ENCODE measurements around the gene SLC52A1. TPM values are rescaled to one million over a fixed set of nuclear protein-coding genes. Genes with fewer than 3 reads are reported as not detected.
"Not testable (repeated sequence)": the region's sequence is repeated elsewhere in the genome, so short reads cannot be mapped to it uniquely, and the experiment has no call there.

The SLC52A1 gene
- under 1 TPM in 1 of 4 donors, not detected in 3; 0.11 TPM for total RNA-seq

DNA sequence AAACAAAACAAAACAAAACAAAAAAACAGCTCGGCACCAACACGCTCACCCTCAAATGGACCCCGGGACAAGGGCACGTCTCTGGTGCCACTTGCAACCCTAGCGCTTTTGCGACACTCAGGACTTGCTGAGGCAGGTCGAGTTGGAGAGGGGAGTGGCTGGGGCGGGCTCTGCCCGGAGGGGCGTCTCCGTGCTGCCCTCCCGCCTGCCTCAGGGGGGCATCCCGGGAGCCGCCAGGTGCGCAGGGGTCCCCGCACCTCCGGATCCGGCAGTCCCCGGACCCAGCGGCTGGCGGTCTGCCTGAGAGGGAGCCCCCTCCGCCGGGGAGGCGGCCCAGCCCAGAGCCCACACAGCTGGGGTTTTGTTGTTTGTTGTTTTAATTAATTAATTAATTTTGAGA, at the start of gene SLC52A1:
Gene SLC52A1, minus strand, starts transcription at position 112 of the 400 bp plus-strand sequence. CDS start 820 bp downstream, outside the sequence.
- no peaks in the 10 kb centered on the region for H3K27me3 ChIP-seq
- H3K36me3 ChIP-seq: no peaks in the 10 kb centered on the region
- H3K4me1 ChIP-seq: peaks cover 4 to 5% of the 10 kb centered on the region in 2 donors
- WGBS, 2 donors: 2 to 6% methylated on average over 12 of the region's 24 CpGs
- no peak within 1 kb of the TSS for H3K4me3 ChIP-seq (replicated peaks in 1 of 3)
- H3K27ac ChIP-seq: no peak within 1 kb of the TSS
- intact Hi-C loops (cut with DNase I): no loop called here
- no peaks in the 10 kb centered on the region for H3K9me3 ChIP-seq
- TF ChIP-seq, protein P1, sequence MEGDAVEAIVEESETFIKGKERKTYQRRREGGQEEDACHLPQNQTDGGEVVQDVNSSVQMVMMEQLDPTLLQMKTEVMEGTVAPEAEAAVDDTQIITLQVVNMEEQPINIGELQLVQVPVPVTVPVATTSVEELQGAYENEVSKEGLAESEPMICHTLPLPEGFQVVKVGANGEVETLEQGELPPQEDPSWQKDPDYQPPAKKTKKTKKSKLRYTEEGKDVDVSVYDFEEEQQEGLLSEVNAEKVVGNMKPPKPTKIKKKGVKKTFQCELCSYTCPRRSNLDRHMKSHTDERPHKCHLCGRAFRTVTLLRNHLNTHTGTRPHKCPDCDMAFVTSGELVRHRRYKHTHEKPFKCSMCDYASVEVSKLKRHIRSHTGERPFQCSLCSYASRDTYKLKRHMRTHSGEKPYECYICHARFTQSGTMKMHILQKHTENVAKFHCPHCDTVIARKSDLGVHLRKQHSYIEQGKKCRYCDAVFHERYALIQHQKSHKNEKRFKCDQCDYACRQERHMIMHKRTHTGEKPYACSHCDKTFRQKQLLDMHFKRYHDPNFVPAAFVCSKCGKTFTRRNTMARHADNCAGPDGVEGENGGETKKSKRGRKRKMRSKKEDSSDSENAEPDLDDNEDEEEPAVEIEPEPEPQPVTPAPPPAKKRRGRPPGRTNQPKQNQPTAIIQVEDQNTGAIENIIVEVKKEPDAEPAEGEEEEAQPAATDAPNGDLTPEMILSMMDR (IDR thresholded peaks at IDR 0.05): no peak
- no peak for TF ChIP-seq POLR2A (IDR thresholded peaks at IDR 0.05)
- peak; percentile 29 to 35 for DNase-seq

DNA sequence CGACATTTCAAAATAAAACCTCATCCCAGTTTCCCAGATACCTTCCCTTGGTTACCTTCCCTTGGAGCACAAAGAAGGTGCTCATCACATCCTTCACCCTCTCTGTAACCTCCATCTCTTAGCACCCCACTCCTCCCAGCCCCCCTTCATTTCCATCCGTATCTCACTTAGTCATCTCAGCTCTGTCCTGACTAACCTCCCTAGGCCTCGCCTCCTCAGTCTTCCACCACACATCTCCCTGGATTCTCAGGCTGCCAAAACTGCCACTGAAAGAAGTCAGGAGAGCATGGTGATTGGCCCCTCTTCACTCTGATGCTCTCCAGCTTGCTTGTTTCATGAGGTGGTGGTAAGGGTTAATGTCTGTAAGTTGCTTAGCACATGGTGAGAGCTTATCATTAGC, 45.4 kb upstream of the SLC52A1 start:
- Histone ChIP-seq H3K27ac (no peak overlapping the region), H3K27me3 (no peaks in the 10 kb centered on the region), H3K4me3 (replicated peaks in 1 of 3) (no peak overlapping the region), H3K9me3 (no peaks in the 10 kb centered on the region), H3K4me1 (peaks cover 4 to 15% of the 10 kb centered on the region in 2 donors), H3K36me3 (no peaks in the 10 kb centered on the region)
- WGBS, 2 donors: 93 to 95% methylated on average over 3 of the region's 3 CpGs
- intact Hi-C loops (cut with DNase I): no loop called here
- TF ChIP-seq POLR2A (IDR thresholded peaks at IDR 0.05): no peak
- TF ChIP-seq, protein P1 (IDR thresholded peaks at IDR 0.05): no peak
- no peak for DNase-seq

DNA sequence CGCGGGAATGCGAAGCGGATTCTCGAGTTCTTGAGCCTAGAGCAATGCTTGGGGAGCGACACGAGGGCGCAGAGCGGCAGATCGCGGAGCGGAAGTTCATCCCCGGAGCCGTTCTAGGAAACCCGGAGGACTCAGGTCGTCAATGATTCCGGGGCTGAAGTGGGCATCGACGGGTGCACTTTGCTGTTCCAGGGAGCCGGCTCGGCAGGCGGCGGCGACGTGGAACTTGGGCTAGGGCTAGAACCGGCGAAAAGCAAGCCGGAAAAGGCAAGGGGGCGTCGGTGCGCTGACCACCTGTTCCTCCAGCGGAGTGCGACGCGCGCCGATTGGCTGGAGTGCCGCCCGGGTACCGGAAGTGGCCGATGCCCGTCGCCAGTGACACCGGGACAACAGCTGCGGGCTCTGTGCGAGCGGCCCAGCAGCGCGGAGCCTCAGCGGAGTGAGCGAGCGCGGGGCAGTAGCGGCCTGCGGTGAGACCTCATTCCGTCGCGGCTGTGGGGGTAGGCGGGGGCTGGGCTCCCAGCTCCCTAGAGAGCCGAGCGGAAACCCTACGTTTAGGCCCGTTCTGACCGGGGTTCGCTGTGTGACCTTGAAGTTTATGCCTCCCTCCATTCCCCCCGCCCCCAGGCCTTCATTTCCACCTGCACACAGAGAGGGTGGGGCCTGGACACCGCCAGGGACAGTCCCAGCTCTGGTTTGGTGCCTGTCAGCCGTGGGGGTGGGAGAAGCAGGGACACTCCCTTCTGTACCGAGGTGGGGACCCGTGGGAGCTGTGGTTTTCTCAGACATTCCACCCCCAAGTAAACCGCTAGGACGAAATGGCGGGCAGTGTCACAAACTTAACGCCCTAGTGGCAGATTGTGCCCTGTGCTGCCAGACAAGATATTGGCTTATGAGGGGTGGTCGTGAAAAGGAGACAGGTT, 43.1 kb upstream of the SLC52A1 start, which contains the start of gene ZFP3:
Gene ZFP3, plus strand, starts transcription at position 362 of the 923 bp plus-strand sequence. CDS start 13,038 bp downstream, outside the sequence.
- 1% methylated on average over 27 to 54 of the region's 75 CpGs for WGBS, 2 donors
- DNase-seq: peak; percentile 82 to 88
- intact Hi-C loops (cut with DNase I): no loop called here
- Histone ChIP-seq H3K4me3 (replicated peaks in 1 of 3) (peak within 1 kb of the TSS; percentile 23 to 73 (median 64)), H3K27me3 (no peaks in the 10 kb centered on the region), H3K36me3 (no peaks in the 10 kb centered on the region), H3K4me1 (peaks cover 4 to 15% of the 10 kb centered on the region in 2 donors), H3K27ac (peak within 1 kb of the TSS; percentile 13 to 72 (median 63)), H3K9me3 (no peaks in the 10 kb centered on the region)
- peak in 1 of 2 donors; percentile 61 for TF ChIP-seq POLR2A (IDR thresholded peaks at IDR 0.05)
- TF ChIP-seq, protein P1 (IDR thresholded peaks at IDR 0.05): peak in 1 of 6 experiments; percentile 12

DNA sequence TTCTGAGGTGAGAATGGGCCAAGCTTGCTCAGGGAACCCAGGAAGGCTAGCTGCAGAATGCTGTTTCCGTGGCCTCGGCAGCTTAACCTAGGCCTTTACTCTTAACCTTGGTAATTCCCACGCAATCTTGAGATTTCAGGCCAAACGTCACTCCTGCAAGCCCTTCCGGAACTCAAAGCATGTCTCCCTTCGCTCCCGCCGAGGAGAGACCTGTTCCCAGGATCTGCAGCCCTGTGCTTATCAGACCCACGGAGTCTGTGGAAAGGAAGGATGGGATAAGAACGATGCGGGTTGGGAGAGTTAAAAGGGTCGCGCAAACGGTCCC, 42.5 kb upstream of the SLC52A1 start:
- 16 to 17% methylated on average over 14 of the region's 14 CpGs for WGBS, 2 donors
- TF ChIP-seq POLR2A (IDR thresholded peaks at IDR 0.05): no peak
- TF ChIP-seq, protein P1 (IDR thresholded peaks at IDR 0.05): no peak
- peak overlapping the region; percentile 23 to 73 (median 64) for H3K4me3 ChIP-seq (replicated peaks in 1 of 3)
- no peaks in the 10 kb centered on the region for H3K36me3 ChIP-seq
- H3K27ac ChIP-seq: peak overlapping the region; percentile 13 to 72 (median 63)
- no peaks in the 10 kb centered on the region for H3K27me3 ChIP-seq
- DNase-seq: no peak
- H3K4me1 ChIP-seq: peaks cover 4 to 15% of the 10 kb centered on the region in 2 donors
- intact Hi-C loops (cut with DNase I): no loop called here
- no peaks in the 10 kb centered on the region for H3K9me3 ChIP-seq

DNA sequence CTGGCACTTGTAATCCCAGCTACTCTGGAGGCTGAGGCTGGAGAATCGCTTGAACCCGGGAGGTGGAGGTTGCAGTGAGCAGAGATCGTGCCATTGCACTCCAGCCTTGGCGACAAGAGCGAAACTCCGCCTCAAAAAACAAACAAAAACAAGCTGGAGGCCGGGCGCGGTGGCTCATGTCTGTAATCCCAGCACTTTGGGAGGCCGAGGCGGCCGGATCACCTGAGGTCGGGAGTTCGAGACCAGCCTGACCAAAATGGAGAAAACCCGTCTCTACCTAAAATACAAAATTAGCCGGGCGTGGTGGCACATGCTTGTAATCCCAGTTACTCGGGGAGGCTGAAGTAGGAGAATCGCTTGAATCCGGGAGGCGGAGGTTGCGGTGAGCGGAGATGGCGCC, 42.0 kb upstream of the SLC52A1 start:
- H3K4me3 ChIP-seq (replicated peaks in 1 of 3); H3K9me3 ChIP-seq; H3K27ac ChIP-seq; H3K27me3 ChIP-seq; DNase-seq; H3K36me3 ChIP-seq; intact Hi-C loops (cut with DNase I): not testable (repeated sequence)
- 97 to 99% methylated on average over 24 of the region's 24 CpGs for WGBS, 2 donors
- peaks cover 4 to 15% of the 10 kb centered on the region in 2 donors for H3K4me1 ChIP-seq

DNA sequence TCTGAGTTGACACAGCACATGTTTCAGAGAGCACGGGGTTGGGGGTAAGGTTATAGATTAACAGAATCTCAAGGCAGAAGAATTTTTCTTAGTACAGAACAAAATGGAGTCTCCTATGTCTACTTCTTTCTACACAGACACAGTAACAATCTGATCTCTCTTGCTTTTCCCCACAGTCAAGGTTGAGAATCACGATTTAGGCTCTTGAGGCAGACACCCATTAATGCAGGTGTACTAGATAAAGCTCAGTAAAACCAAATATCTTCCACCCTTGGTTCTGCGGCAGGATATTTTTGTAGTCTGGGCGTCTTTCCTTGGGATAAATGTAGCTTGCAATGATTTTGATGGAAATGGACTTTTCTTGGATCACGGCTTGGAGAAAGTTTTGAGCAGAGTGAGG, 40.2 kb upstream of the SLC52A1 start:
- H3K4me3 ChIP-seq (replicated peaks in 1 of 3); DNase-seq; H3K27me3 ChIP-seq; H3K36me3 ChIP-seq; H3K9me3 ChIP-seq; H3K27ac ChIP-seq; intact Hi-C loops (cut with DNase I): not testable (repeated sequence)
- H3K4me1 ChIP-seq: peaks cover 4 to 15% of the 10 kb centered on the region in 2 donors
- WGBS, 2 donors: 80 to 87% methylated on average over 4 of the region's 5 CpGs
